Measurements from ENCODE around the gene PIP5K1B.

The PIP5K1B gene

GRCh38 chr9:68817079-68817875 lies 112.2 kb downstream of the PIP5K1B start:
- DNase-seq, result no peak

- no peak for DNase-seq
These were observed 114.0 kb downstream of the PIP5K1B start for GRCh38 chr9:68819065-68819464.

GRCh38 chr9:68821911-68822310 lies 116.9 kb downstream of the PIP5K1B start:
- DNase-seq, result peak in 2 of 4 experiments; percentile 27

- DNase-seq, result no peak
These were observed 117.6 kb downstream of the PIP5K1B start for GRCh38 chr9:68822596-68823165.

- no peak for DNase-seq
These were observed 120.9 kb downstream of the PIP5K1B start for GRCh38 chr9:68825762-68826472.

GRCh38 chr9:68827837-68828744 lies 123.1 kb downstream of the PIP5K1B start:
- no peak for DNase-seq

GRCh38 chr9:68832101-68832500 lies 127.1 kb downstream of the PIP5K1B start:
- DNase-seq, result no peak

- DNase-seq, result no peak
These were observed 128.0 kb downstream of the PIP5K1B start for GRCh38 chr9:68832861-68833518.

GRCh38 chr9:68834931-68835520 lies 130.0 kb downstream of the PIP5K1B start:
- DNase-seq, result no peak

GRCh38 chr9:68836788-68837187 lies 131.7 kb downstream of the PIP5K1B start:
- no peak for DNase-seq

GRCh38 chr9:68838245-68838644 lies 133.2 kb downstream of the PIP5K1B start:
- no peak for DNase-seq

- DNase-seq, result peak; percentile 11 to 56 (median 36)
These were observed 136.4 kb downstream of the PIP5K1B start for GRCh38 chr9:68841276-68842052.

GRCh38 chr9:68842568-68842967 lies 137.5 kb downstream of the PIP5K1B start:
- no peak for DNase-seq

GRCh38 chr9:68843239-68843638 lies 138.2 kb downstream of the PIP5K1B start:
- DNase-seq, result no peak

GRCh38 chr9:68844157-68844556 lies 139.1 kb downstream of the PIP5K1B start:
- DNase-seq, result peak; percentile 17 to 62 (median 54)

GRCh38 chr9:68844631-68845612 lies 139.9 kb downstream of the PIP5K1B start:
- DNase-seq, result peak; percentile 55 to 79 (median 74)

GRCh38 chr9:68847765-68848164 lies 142.7 kb downstream of the PIP5K1B start:
- DNase-seq, result no peak

GRCh38 chr9:68851657-68852056 lies 146.6 kb downstream of the PIP5K1B start:
- DNase-seq, result no peak

GRCh38 chr9:68852941-68853340 lies 147.9 kb downstream of the PIP5K1B start:
- no peak for DNase-seq
